ENCODE data around the gene DAZAP2. TPM values are rescaled to one million over a fixed set of nuclear protein-coding genes. Genes with fewer than 3 reads are reported as not detected.
A peak's percentile ranks its signal among the peaks of the same experiment; 100 is the strongest.

Gene DAZAP2
- total and polyA plus RNA-seq, 9 of the 15 experiments (the other 6 are each of a cell fraction or from before 2014, with no cell fraction given): 116 to 668 (median 227) TPM

DNA sequence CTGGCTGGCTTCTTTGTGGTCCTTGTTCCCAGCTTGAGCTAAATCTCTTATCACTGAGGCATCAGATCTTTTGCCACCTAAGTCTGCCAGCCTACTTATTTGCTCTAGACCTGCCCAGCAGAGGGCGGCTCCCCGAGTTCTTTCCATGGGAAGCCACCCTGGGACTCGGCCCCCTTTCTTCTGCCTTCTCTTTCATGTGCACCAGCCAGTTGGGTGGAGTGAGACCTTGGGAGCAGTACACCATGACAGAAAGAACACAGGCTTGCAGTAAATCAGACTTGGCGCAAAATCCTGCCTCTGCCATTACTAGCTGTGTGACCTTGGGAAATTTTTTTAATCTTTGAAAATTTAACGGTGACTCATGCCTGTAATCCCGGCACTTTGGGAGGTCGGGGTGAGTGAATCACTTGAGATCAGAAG, 24.1 kb downstream of the DAZAP2 start:
- in situ Hi-C loops (cut with MboI) (no loop called here), intact Hi-C loops (cut with micrococcal nuclease) (no loop called here)
- CTCF ChIA-PET (ENCODE audit: low intra/inter-chr PET ratio): interaction anchor here (1.1 kb wide), 1 partner anchor 30 kb away, joined by 3 read pairs; no protein-coding TSS in a partner anchor
- Histone ChIP-seq H3K4me1 (replicated peaks in 1 of 2; ENCODE audit: control insufficient read depth in 2 of 2, insufficient read depth in 2 of 2, low read length in 2 of 2) (peaks cover 0 to 6% of the 10 kb centered on the region in 2 experiments; a peak in 3 of 5 replicates), H3K27me3 (ENCODE audit: control insufficient read depth in 2 of 2, insufficient read depth in 2 of 2, low read length in 2 of 2) (no peaks in the 10 kb centered on the region), H2AFZ (ENCODE audit: low read depth, low read length) (peak overlapping the region; percentile 71; the same call in 1 of the 2 replicates), H4K20me1 (replicated peaks; ENCODE audit: control insufficient read depth, insufficient read depth, low read length) (no peaks in the 10 kb centered on the region), H3K9me3 (replicated peaks; ENCODE audit: control insufficient read depth, insufficient read depth, low read depth, low read length) (no peaks in the 10 kb centered on the region), H3K36me3 (ENCODE audit: control insufficient read depth, insufficient read depth, low read length) (peaks cover 13% of the 10 kb centered on the region; the same call in 1 of the 3 replicates), H3K4me3 (no peak overlapping the region), H3K9ac (ENCODE audit: insufficient read depth in 1 of 2, low read depth in 2 of 2, low read length in 2 of 2) (no peak overlapping the region), H3K79me2 (ENCODE audit: control insufficient read depth, insufficient read depth, low read length) (peaks cover 13% of the 10 kb centered on the region; the same call in 2 of the 3 replicates), H3K27ac (ENCODE audit: extremely low read depth, low read depth, low read length) (no peak overlapping the region), H3K4me2 (ENCODE audit: insufficient read depth, low read length) (no peak overlapping the region; the same call in 1 of the 2 replicates), H3K9me1 (ENCODE audit: control insufficient read depth, insufficient read depth, low read length) (no peaks in the 10 kb centered on the region)
- POLR2A ChIA-PET: interaction anchor here (0.6 to 2.0 kb wide), 4 partner anchors 10 to 162 kb away, joined by 3 to 4 read pairs (median 4); partner anchors contain the start of gene DAZAP2
- no TSS peak for BruUV-seq (replicated peaks)
- no peak for FAIRE-seq
- peak; percentile 64 for ATAC-seq
- peak in 2 of 4 experiments; percentile 29 to 64 for DNase-seq (ENCODE audit: extremely low read depth in 1 of 4, low spot score in 3 of 4)
- WGBS (ENCODE audit: insufficient coverage, low coverage, missing lambda C conversion rate): 12% methylated on average over 7 of the region's 7 CpGs
- TF ChIP-seq GATAD2A (IDR thresholded peaks at IDR 0.05): 0 out of 2 replicates have a peak, but pooled peaks have one; percentile 22
- peak; percentile 38; the same call in 1 of the 2 replicates for TF ChIP-seq ARID1B (IDR thresholded peaks at IDR 0.05)
- TF ChIP-seq, protein P1, sequence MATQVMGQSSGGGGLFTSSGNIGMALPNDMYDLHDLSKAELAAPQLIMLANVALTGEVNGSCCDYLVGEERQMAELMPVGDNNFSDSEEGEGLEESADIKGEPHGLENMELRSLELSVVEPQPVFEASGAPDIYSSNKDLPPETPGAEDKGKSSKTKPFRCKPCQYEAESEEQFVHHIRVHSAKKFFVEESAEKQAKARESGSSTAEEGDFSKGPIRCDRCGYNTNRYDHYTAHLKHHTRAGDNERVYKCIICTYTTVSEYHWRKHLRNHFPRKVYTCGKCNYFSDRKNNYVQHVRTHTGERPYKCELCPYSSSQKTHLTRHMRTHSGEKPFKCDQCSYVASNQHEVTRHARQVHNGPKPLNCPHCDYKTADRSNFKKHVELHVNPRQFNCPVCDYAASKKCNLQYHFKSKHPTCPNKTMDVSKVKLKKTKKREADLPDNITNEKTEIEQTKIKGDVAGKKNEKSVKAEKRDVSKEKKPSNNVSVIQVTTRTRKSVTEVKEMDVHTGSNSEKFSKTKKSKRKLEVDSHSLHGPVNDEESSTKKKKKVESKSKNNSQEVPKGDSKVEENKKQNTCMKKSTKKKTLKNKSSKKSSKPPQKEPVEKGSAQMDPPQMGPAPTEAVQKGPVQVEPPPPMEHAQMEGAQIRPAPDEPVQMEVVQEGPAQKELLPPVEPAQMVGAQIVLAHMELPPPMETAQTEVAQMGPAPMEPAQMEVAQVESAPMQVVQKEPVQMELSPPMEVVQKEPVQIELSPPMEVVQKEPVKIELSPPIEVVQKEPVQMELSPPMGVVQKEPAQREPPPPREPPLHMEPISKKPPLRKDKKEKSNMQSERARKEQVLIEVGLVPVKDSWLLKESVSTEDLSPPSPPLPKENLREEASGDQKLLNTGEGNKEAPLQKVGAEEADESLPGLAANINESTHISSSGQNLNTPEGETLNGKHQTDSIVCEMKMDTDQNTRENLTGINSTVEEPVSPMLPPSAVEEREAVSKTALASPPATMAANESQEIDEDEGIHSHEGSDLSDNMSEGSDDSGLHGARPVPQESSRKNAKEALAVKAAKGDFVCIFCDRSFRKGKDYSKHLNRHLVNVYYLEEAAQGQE (IDR thresholded peaks at IDR 0.05; ENCODE audit: borderline replicate concordance): peak; percentile 33; the same call in 1 of the 2 replicates
- TF ChIP-seq, protein P1 (CRISPR knock-in tag; IDR thresholded peaks at IDR 0.05; ENCODE audit: low read depth): no peak
- TF ChIP-seq, protein P2, sequence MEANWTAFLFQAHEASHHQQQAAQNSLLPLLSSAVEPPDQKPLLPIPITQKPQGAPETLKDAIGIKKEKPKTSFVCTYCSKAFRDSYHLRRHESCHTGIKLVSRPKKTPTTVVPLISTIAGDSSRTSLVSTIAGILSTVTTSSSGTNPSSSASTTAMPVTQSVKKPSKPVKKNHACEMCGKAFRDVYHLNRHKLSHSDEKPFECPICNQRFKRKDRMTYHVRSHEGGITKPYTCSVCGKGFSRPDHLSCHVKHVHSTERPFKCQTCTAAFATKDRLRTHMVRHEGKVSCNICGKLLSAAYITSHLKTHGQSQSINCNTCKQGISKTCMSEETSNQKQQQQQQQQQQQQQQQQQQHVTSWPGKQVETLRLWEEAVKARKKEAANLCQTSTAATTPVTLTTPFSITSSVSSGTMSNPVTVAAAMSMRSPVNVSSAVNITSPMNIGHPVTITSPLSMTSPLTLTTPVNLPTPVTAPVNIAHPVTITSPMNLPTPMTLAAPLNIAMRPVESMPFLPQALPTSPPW (CRISPR knock-in tag; IDR thresholded peaks at IDR 0.05): peak; percentile 30; the same call in 1 of the 2 replicates
- peak; percentile 36 for TF ChIP-seq MEIS2 (IDR thresholded peaks at IDR 0.05; ENCODE audit: partially characterized antibody)
- TF ChIP-seq RB1 (IDR thresholded peaks at IDR 0.05; ENCODE audit: low read depth): no peak
- no peak for TF ChIP-seq ZNF124 (CRISPR knock-in tag; IDR thresholded peaks at IDR 0.05)
- TF ChIP-seq FOSL1 (tag; conservative IDR thresholded peaks at IDR 0.05): peak; percentile 73
- no peak for TF ChIP-seq ZBTB7A (IDR thresholded peaks at IDR 0.05; ENCODE audit: borderline replicate concordance, control insufficient read depth, low read depth, low read length)
- peak; percentile 34; the same call in 1 of the 2 replicates for TF ChIP-seq SMC3 (conservative IDR thresholded peaks at IDR 0.05; ENCODE audit: insufficient read depth, low read depth, low read length)
- no peak for TF ChIP-seq SREBF1 (IDR thresholded peaks at IDR 0.05; ENCODE audit: borderline replicate concordance, low read depth, low read length)
- TF ChIP-seq RBM39 (optimal IDR thresholded peaks at IDR 0.05; ENCODE audit: low read depth, low read length): no peak
- TF ChIP-seq ZNF586 (CRISPR knock-in tag; conservative IDR thresholded peaks at IDR 0.05): no peak

All from K562 (cell line).